Central memory CD8-positive, alpha-beta T cell (primary cell): ENCODE measurements around the gene PTPRG.

Experiments
- ATAC-seq: fragments of 150-1000 bp; cut with Tn5 transposase; replicated peaks from 2 replicates; pipeline ENCODE4 v1.10.0; 2022; ENCODE audit warnings: mild to moderate bottlenecking, moderate FRiP score, moderate number of reproducible peaks; ENCODE audit not compliant: poor library complexity, severe bottlenecking; ENCODE audit errors: extremely low read depth
- DNase-seq, 2 donors: peaks; one replicate each; pipeline ENCODE4 v3.0.0; 2021; ENCODE audit warnings: low spot score in 2 of 2
- H3K27ac Mint-ChIP-seq: one replicate; pipeline ENCODE4 v1.8.0; 2022; ENCODE audit warnings: low read depth, mild to moderate bottlenecking, moderate library complexity, mixed read lengths
- H3K27me3 Mint-ChIP-seq: one replicate; pipeline ENCODE4 v1.8.0; 2022; ENCODE audit warnings: mixed read lengths
- H3K36me3 Mint-ChIP-seq: one replicate; pipeline ENCODE4 v1.8.0; 2022; ENCODE audit warnings: mild to moderate bottlenecking, moderate library complexity, mixed read lengths; ENCODE audit not compliant: insufficient read depth
- H3K4me1 Mint-ChIP-seq: one replicate; pipeline ENCODE4 v1.8.0; 2022; ENCODE audit warnings: mixed read lengths
- H3K4me3 Mint-ChIP-seq: one replicate; pipeline ENCODE4 v1.8.0; 2022; ENCODE audit warnings: mild to moderate bottlenecking, moderate library complexity, mixed read lengths
- H3K9me3 Mint-ChIP-seq: one replicate; pipeline ENCODE4 v1.8.0; 2022; ENCODE audit warnings: mixed read lengths

The PTPRG gene

GRCh38 chr3:61882253-61882652 is 320.9 kb downstream of the PTPRG start:
- ATAC-seq (no peak), DNase-seq (no peak)
- Mint-ChIP-seq H3K9me3 (peaks cover 12% of the 10 kb centered on the region), H3K4me1 (no peaks in the 10 kb centered on the region), H3K27me3 (no peaks in the 10 kb centered on the region), H3K36me3 (no peaks in the 10 kb centered on the region), H3K27ac (no peak overlapping the region), H3K4me3 (no peak overlapping the region)

DNA sequence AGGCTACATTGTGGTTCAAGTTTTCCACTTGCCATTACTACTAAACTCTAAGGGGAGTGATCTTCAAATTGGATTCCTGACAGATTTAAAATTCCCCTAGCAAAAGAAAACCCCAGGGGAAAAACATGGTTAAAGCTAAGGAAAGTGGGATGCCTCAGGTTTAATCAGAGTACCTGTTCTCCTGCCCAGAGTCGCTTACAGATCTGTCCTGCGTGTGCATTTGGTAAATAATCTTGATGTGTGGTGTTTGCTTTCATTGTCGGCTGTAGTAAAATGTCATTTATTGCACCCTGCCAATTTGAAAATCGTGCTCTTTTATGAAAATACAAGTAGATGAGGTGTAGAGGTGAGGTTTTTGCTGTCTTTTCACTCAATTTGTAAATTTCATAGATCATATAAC is 323.4 kb downstream of the PTPRG start:
- DNase-seq (no peak), ATAC-seq (no peak)
- no peak overlapping the region for H3K4me3 Mint-ChIP-seq
- H3K27ac Mint-ChIP-seq = no peak overlapping the region
- peaks cover 12% of the 10 kb centered on the region for H3K9me3 Mint-ChIP-seq
- no peaks in the 10 kb centered on the region for H3K36me3 Mint-ChIP-seq
- no peaks in the 10 kb centered on the region for H3K27me3 Mint-ChIP-seq
- no peaks in the 10 kb centered on the region for H3K4me1 Mint-ChIP-seq

DNA sequence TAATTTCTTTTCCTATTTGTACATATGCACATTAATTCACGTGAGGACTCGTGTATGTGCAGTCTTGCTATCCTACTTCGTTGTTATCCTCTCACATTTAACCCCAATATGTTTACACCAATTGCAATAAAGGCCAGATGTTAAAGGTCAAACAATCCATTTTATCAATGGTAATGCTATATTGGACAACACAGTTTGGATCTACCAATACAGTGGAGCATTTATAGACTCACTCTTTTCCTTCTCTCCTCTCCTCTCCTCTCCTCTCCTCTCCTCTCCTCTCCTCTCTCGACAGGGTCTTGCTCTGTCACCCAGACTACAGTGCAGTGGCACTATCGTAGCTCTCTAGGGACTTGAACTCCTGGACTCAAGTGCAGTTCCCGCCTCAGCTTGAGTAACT is 324.0 kb downstream of the PTPRG start:
- H3K4me1 Mint-ChIP-seq = no peaks in the 10 kb centered on the region
- H3K9me3 Mint-ChIP-seq = peaks cover 12% of the 10 kb centered on the region
- H3K27ac Mint-ChIP-seq = no peak overlapping the region
- no peaks in the 10 kb centered on the region for H3K36me3 Mint-ChIP-seq
- DNase-seq (no peak), ATAC-seq (no peak)
- H3K4me3 Mint-ChIP-seq = no peak overlapping the region
- no peaks in the 10 kb centered on the region for H3K27me3 Mint-ChIP-seq

- H3K36me3 Mint-ChIP-seq = no peaks in the 10 kb centered on the region
- DNase-seq (no peak), ATAC-seq (no peak)
- no peaks in the 10 kb centered on the region for H3K27me3 Mint-ChIP-seq
- peaks cover 12% of the 10 kb centered on the region for H3K9me3 Mint-ChIP-seq
- no peak overlapping the region for H3K27ac Mint-ChIP-seq
- no peaks in the 10 kb centered on the region for H3K4me1 Mint-ChIP-seq
- no peak overlapping the region for H3K4me3 Mint-ChIP-seq
Observed at GRCh38 chr3:61887206-61887605, 325.8 kb downstream of the PTPRG start.

GRCh38 chr3:61889259-61889658 is 327.9 kb downstream of the PTPRG start:
- H3K9me3 Mint-ChIP-seq = peaks cover 6% of the 10 kb centered on the region
- H3K27ac Mint-ChIP-seq = no peak overlapping the region
- DNase-seq = no peak
- no peak for ATAC-seq
- no peaks in the 10 kb centered on the region for H3K36me3 Mint-ChIP-seq
- no peaks in the 10 kb centered on the region for H3K27me3 Mint-ChIP-seq
- H3K4me1 Mint-ChIP-seq = no peaks in the 10 kb centered on the region
- no peak overlapping the region for H3K4me3 Mint-ChIP-seq

DNA sequence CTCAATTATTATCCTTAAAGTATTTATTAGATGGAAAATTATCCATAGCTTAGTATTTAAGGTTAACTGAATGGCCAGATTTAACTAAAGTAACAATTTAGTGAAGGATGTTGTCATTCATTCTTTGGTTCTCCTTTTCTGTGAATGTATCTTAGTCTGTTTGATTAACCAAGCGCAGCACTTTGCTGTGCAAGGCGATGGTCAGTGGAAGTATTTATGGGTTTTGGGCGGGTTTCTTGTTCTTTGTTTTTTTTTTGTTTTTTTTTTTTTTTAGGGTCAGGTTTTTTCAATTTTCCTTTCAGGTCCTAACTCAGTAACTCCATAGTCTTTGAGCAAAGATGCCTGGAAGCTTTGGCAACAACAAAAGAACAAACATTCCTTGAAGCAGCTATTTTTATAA is 328.8 kb downstream of the PTPRG start:
- Mint-ChIP-seq H3K27ac (no peak overlapping the region), H3K27me3 (no peaks in the 10 kb centered on the region), H3K36me3 (no peaks in the 10 kb centered on the region), H3K4me3 (no peak overlapping the region), H3K9me3 (peaks cover 6% of the 10 kb centered on the region), H3K4me1 (no peaks in the 10 kb centered on the region)
- no peak for ATAC-seq
- DNase-seq = no peak

- Mint-ChIP-seq H3K9me3 (peaks cover 2% of the 10 kb centered on the region), H3K27ac (no peak overlapping the region), H3K36me3 (no peaks in the 10 kb centered on the region), H3K4me1 (no peaks in the 10 kb centered on the region), H3K4me3 (no peak overlapping the region), H3K27me3 (no peaks in the 10 kb centered on the region)
- no peak for DNase-seq
- no peak for ATAC-seq
Observed at GRCh38 chr3:61890586-61890985, 329.2 kb downstream of the PTPRG start.

DNA sequence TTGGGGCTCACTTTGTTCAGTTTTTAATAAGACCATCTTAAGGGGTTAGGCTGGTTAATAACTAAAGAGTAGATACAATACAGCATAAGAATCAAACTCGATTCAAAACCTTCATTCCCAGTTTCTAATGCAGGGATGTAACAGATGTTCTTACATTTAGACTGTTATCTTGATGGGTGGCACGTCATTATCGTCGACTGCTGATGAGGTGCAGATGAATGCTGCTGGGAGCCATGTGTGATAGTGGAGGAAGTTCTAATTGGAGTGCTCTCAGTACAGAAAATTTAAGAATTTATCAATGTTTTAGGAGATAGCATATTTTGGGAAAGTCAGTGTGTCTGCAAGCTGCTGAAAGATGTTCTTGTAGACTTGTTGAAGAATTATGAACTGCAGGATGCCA is 331.5 kb downstream of the PTPRG start:
- Mint-ChIP-seq H3K36me3 (no peaks in the 10 kb centered on the region), H3K4me1 (no peaks in the 10 kb centered on the region), H3K27me3 (no peaks in the 10 kb centered on the region), H3K27ac (no peak overlapping the region), H3K9me3 (no peaks in the 10 kb centered on the region), H3K4me3 (no peak overlapping the region)
- DNase-seq = no peak
- ATAC-seq = no peak

- DNase-seq (no peak), ATAC-seq (no peak)
- no peaks in the 10 kb centered on the region for H3K36me3 Mint-ChIP-seq
- H3K27ac Mint-ChIP-seq = no peak overlapping the region
- H3K4me3 Mint-ChIP-seq = no peak overlapping the region
- H3K27me3 Mint-ChIP-seq = no peaks in the 10 kb centered on the region
- H3K9me3 Mint-ChIP-seq = no peaks in the 10 kb centered on the region
- no peaks in the 10 kb centered on the region for H3K4me1 Mint-ChIP-seq
Observed at GRCh38 chr3:61893840-61894566, 332.6 kb downstream of the PTPRG start.

GRCh38 chr3:61894988-61895935 is 333.9 kb downstream of the PTPRG start:
- Mint-ChIP-seq H3K27ac (no peak overlapping the region), H3K4me3 (no peak overlapping the region), H3K27me3 (no peaks in the 10 kb centered on the region), H3K9me3 (peaks cover 2% of the 10 kb centered on the region), H3K4me1 (no peaks in the 10 kb centered on the region), H3K36me3 (no peaks in the 10 kb centered on the region)
- DNase-seq (peak in 1 of 2 donors; percentile 16), ATAC-seq (peak; percentile 49)

DNA sequence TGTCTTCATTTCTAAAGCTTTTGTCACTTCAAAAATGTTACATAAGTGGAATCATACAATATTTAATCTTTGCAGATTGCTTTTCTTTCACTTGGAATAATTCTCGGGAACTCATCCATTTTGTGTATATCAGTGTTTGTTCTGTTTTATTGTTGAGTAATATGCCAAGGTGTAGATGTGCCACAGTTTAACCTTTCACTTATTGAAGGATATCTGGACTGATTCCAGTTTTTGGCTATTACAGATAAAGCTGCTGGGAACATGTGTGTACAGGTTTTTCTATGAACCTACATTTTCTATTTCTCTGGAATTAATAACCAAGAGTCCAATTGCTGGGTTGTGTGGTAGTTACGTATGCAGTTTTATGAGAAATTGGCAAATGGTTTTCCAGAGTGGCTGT is 334.9 kb downstream of the PTPRG start:
- ATAC-seq (no peak), DNase-seq (no peak)
- Mint-ChIP-seq H3K4me3 (no peak overlapping the region), H3K9me3 (peaks cover 5% of the 10 kb centered on the region), H3K36me3 (peaks cover 1% of the 10 kb centered on the region), H3K27ac (no peak overlapping the region), H3K4me1 (no peaks in the 10 kb centered on the region), H3K27me3 (no peaks in the 10 kb centered on the region)

- H3K27me3 Mint-ChIP-seq = no peaks in the 10 kb centered on the region
- H3K4me3 Mint-ChIP-seq = no peak overlapping the region
- peaks cover 1% of the 10 kb centered on the region for H3K36me3 Mint-ChIP-seq
- DNase-seq (no peak), ATAC-seq (no peak)
- peaks cover 7% of the 10 kb centered on the region for H3K9me3 Mint-ChIP-seq
- H3K27ac Mint-ChIP-seq = no peak overlapping the region
- H3K4me1 Mint-ChIP-seq = no peaks in the 10 kb centered on the region
Observed at GRCh38 chr3:61897848-61898247, 336.5 kb downstream of the PTPRG start.
